ENCODE data around the gene NEMP2.

The NEMP2 gene

GRCh38 chr2:190534310-190535120, at the start of gene NEMP2:
Gene NEMP2, minus strand, starts transcription at chr2:190534722. Its CDS starts 67 bp downstream, at chr2:190534655.
- in situ Hi-C loops (cut with MboI; ENCODE audit: low sequenced_read_pairs) = no loop called here

- in situ Hi-C loops (cut with MboI; ENCODE audit: low sequenced_read_pairs) = no loop called here
These were observed 49.2 kb upstream of the NEMP2 start for GRCh38 chr2:190583507-190584337.

GRCh38 chr2:190582736-190583506, 48.4 kb upstream of the NEMP2 start:
- in situ Hi-C loops (cut with MboI; ENCODE audit: low sequenced_read_pairs) = no loop called here

- in situ Hi-C loops (cut with MboI; ENCODE audit: low sequenced_read_pairs) = no loop called here
These were observed 47.5 kb upstream of the NEMP2 start for GRCh38 chr2:190582019-190582418.

- in situ Hi-C loops (cut with MboI; ENCODE audit: low sequenced_read_pairs) = no loop called here
These were observed 45.7 kb upstream of the NEMP2 start for GRCh38 chr2:190579915-190580846.

- in situ Hi-C loops (cut with MboI; ENCODE audit: low sequenced_read_pairs) = no loop called here
These were observed 44.5 kb upstream of the NEMP2 start for GRCh38 chr2:190579058-190579410.

- in situ Hi-C loops (cut with MboI; ENCODE audit: low sequenced_read_pairs) = no loop called here
These were observed 43.9 kb upstream of the NEMP2 start for GRCh38 chr2:190578158-190579057.

GRCh38 chr2:190576573-190576972, 42.1 kb upstream of the NEMP2 start:
- in situ Hi-C loops (cut with MboI; ENCODE audit: low sequenced_read_pairs) = no loop called here

GRCh38 chr2:190575263-190575662, 40.7 kb upstream of the NEMP2 start:
- in situ Hi-C loops (cut with MboI; ENCODE audit: low sequenced_read_pairs) = no loop called here

- in situ Hi-C loops (cut with MboI; ENCODE audit: low sequenced_read_pairs) = no loop called here
These were observed 39.6 kb upstream of the NEMP2 start for GRCh38 chr2:190574169-190574568.

- in situ Hi-C loops (cut with MboI; ENCODE audit: low sequenced_read_pairs) = no loop called here
These were observed 37.7 kb upstream of the NEMP2 start for GRCh38 chr2:190572246-190572645.

- in situ Hi-C loops (cut with MboI; ENCODE audit: low sequenced_read_pairs) = no loop called here
These were observed 37.2 kb upstream of the NEMP2 start for GRCh38 chr2:190571686-190572085.

GRCh38 chr2:190570871-190571270, 36.3 kb upstream of the NEMP2 start:
- in situ Hi-C loops (cut with MboI; ENCODE audit: low sequenced_read_pairs) = no loop called here

- in situ Hi-C loops (cut with MboI; ENCODE audit: low sequenced_read_pairs) = no loop called here
These were observed 35.7 kb upstream of the NEMP2 start for GRCh38 chr2:190569994-190570755.

GRCh38 chr2:190564838-190565237, 30.3 kb upstream of the NEMP2 start:
- in situ Hi-C loops (cut with MboI; ENCODE audit: low sequenced_read_pairs) = no loop called here

- in situ Hi-C loops (cut with MboI; ENCODE audit: low sequenced_read_pairs) = no loop called here
These were observed 29.1 kb upstream of the NEMP2 start for GRCh38 chr2:190563646-190564045.

GRCh38 chr2:190563109-190563508, 28.6 kb upstream of the NEMP2 start:
- in situ Hi-C loops (cut with MboI; ENCODE audit: low sequenced_read_pairs) = no loop called here

- in situ Hi-C loops (cut with MboI; ENCODE audit: low sequenced_read_pairs) = no loop called here
These were observed 27.6 kb upstream of the NEMP2 start for GRCh38 chr2:190562121-190562520.

GRCh38 chr2:190561094-190561493, 26.6 kb upstream of the NEMP2 start:
- in situ Hi-C loops (cut with MboI; ENCODE audit: low sequenced_read_pairs) = no loop called here
